ENCODE results near the gene POP5.

The POP5 gene

GRCh38 chr12:120588948-120589930, 8.0 kb upstream of the POP5 start:
- DNase-seq (ENCODE audit: low read depth) = no peak

DNA sequence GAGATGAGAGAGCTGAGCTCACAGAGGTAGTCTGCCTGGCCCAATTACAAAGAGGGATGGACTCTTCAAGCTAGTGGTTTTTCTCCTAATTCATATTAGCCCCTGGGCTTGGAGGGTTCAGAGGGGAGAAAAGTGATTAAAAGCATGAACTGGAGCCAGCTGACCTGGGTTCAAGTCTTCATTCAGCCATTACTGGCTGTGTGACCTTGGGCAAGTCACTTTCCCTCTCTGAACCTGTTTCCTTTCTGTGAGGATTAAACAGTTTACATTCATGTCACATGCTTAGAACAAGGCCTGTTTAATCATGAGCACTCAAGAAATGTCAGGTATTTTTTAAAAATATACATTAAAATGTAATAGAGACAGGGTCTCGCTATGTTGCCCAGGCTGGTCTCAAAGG, 7.2 kb upstream of the POP5 start:
- DNase-seq (ENCODE audit: low read depth) = no peak

GRCh38 chr12:120586860-120587259, 5.7 kb upstream of the POP5 start:
- no peak for DNase-seq (ENCODE audit: low read depth)

DNA sequence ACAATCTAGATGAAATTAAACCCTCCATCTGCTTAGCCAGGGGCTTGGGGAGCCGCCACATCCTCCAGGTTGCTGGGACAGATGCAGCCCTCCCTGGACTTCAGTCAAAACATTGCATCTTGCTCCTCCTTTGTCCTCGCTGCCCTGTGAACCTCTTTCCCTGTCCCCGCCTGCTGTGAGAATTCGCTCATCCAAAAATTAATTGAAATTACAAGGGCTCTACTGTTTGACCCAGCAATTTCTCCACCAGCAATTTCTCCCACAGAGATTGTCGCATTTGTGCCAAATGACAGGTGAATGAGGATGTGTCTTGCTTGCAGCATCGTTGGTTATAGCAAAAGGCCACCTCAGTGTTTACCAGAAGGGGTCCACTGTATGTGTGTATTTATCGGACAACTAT, 5.0 kb upstream of the POP5 start:
- DNase-seq (ENCODE audit: low read depth) = no peak

DNA sequence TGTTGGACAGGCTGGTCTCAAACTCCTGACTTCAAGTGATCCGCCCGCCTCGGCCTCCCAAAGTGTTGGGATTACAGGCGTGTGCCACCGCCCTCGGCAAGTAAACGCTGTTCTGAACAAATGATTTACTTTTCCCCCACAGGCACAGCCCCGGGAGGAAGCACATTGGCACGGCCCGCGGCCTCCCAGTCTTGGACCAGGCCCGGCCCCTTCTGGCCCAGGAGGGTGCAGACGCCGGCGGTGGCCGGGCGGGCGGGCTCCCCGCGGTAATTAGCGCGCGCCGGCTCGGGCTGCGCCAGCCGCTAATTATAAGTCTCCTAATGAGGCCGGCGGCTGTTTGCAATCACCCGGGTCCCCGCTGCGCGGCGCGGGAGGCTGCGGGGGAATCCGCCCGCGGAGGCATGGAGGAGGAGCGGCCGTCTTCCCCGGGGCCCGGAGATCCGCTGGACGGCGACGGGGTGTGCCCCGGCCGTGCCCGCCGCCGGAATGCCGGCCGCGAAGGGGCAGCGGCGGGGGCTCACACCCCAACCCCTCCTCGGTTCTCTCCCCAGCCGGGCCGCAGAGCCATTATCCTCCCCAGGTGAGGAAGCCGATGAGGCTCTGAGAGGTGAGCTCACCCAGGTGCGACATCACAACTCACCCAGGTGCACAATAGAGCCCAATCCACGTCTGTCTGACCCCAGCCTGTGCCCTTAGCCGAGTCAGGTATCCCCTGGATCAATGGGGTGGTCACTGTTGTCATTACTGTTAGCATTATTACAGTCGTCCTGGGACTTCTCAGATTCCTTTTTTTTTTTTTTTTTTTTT, 3.3 kb upstream of the POP5 start:
- no peak for DNase-seq (ENCODE audit: low read depth)

GRCh38 chr12:120583478-120584030, 2.4 kb upstream of the POP5 start:
- peak; percentile 38 for DNase-seq (ENCODE audit: low read depth)

- DNase-seq (ENCODE audit: low read depth) = no peak
These were observed 796 bp upstream of the POP5 start for GRCh38 chr12:120581998-120582397.

- DNase-seq (ENCODE audit: low read depth) = no peak
These were observed 2.0 kb downstream of the POP5 start for GRCh38 chr12:120579179-120579578.

- no peak for DNase-seq (ENCODE audit: low read depth)
These were observed 7.1 kb downstream of the POP5 start for GRCh38 chr12:120574106-120574505.

- no peak for DNase-seq (ENCODE audit: low read depth)
These were observed 7.6 kb downstream of the POP5 start for GRCh38 chr12:120573560-120573959.

GRCh38 chr12:120571299-120571698, 9.9 kb downstream of the POP5 start:
- DNase-seq (ENCODE audit: low read depth) = no peak

DNA sequence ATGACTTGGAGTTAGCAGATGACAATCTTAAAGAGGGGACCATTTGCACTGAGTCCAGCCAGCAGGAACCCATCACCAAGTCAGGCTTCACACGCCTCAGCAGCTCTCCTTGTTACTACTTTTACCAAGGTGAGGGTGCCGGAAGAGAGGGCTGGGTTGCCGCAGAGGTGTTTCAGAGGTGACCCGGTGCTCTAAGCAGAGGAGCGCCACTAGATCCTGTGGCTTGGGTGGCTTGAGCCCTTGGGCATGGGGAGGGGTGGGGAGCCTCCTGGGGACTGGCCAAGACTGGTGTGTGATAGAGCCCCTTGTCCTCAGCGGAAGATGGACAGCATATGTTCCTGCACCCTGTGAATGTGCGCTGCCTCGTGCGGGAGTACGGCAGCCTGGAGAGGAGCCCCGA, 17.7 kb downstream of the POP5 start:
- no peak for DNase-seq (ENCODE audit: low read depth)

DNA sequence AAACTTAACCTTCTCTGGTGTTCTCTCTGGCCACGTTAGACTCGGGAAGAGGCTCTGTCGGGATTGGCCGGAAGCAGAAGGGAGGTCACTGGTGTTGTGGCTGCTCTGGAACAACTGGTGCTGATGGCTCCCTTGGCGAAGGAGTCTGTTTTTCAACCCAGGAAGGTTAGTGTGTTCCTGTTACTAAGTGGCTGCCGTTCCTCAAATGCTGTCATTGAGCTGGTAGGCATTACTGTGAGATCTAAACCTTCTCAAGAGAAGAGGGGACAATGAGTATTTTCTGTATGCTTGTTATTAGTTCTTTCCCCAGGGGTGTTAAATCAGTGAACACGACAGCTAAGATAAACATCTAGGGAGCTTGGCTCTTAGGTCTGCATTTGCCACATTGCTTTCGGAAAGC, 18.3 kb downstream of the POP5 start:
- no peak for DNase-seq (ENCODE audit: low read depth)

GRCh38 chr12:120557589-120557988, 23.6 kb downstream of the POP5 start:
- DNase-seq (ENCODE audit: low read depth) = no peak

DNA sequence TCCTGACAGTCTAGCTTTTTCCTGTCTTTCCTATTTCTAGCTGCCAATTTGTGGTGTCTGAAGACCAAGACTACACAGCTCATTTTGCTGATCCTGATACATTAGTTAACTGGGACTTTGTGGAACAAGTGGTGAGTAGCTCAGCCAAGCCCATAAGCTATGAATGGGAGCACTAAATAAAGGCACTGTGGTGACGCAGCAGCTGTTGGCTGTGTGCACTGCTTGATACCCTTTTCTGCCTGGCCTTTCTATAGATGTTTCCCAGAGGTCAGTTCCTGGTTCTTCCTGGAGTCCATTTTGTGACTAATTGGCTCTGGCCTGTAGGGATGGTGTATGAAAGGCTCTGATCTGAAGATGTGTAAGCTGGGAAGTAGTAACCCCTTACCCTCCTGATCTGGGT, 26.5 kb downstream of the POP5 start:
- no peak for DNase-seq (ENCODE audit: low read depth)

DNA sequence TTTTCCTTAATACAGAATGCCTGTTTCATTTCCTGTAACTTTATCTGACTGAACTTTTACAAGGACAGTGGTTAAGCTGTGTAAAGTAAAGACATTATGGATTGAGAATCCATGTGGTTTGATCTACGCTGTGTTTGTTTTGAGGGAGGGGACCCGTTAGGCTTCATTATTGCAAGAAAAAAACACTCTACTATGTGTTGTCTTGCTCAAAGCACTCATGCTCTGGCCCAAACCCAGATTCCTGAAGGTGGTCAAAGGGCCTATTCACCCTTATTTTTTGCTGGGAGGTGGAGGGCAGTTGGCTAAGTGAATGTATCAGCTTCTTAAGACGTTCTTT, 35.2 kb downstream of the POP5 start:
- no peak for DNase-seq (ENCODE audit: low read depth)

- DNase-seq (ENCODE audit: low read depth) = no peak
These were observed 36.5 kb downstream of the POP5 start for GRCh38 chr12:120544691-120545090.

GRCh38 chr12:120542166-120542565, 39.0 kb downstream of the POP5 start:
- no peak for DNase-seq (ENCODE audit: low read depth)

GRCh38 chr12:120540445-120540844, 40.8 kb downstream of the POP5 start:
- no peak for DNase-seq (ENCODE audit: low read depth)

GRCh38 chr12:120539303-120539702, 41.9 kb downstream of the POP5 start:
- peak; percentile 51 for DNase-seq (ENCODE audit: low read depth)

- DNase-seq (ENCODE audit: low read depth) = peak; percentile 18
These were observed 42.7 kb downstream of the POP5 start for GRCh38 chr12:120538281-120539156.

DNA sequence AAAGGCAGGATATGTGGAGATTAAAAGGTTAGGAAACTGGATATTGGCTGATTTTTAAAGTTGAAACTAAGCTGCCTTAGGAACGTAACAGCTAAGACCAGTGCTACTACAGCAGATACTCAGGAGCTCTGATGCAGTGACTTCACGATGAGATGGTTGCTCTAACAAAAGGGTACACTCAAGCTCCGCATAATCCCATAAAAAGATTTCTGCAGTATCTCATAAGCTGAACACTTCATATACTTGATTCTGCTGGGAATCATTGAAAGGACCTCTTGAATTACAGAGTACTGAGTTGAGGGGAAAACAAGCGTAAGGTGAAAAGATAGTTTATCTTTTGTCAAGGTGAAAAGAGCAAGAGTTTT, 43.4 kb downstream of the POP5 start:
- DNase-seq (ENCODE audit: low read depth) = no peak

All from HS-5 (cell line).